Tongue (tissue), 2 donors: Measurements from ENCODE around the gene TRPM3. TPM values are rescaled to one million over a fixed set of nuclear protein-coding genes. Genes with fewer than 3 reads are reported as not detected.

ENCODE experiments used
- small RNA-seq: library from RNA; depleted of rRNA; stranded (forward); fragments of <200 nt; gene quantifications from one replicate; pipeline ENCODE3, GENCODE V24; 2014; ENCODE audit warnings: low replicate concordance
- total RNA-seq: library from RNA; depleted of rRNA; stranded (reverse); fragments of >200 nt; gene quantifications from one replicate; pipeline ENCODE4 v1.2.3, GENCODE V29; 2014

Gene TRPM3
- total RNA-seq, 1 donor from 2014 or later, result 0.72 TPM

Small RNA genes lying within 50 kb of the gene (small RNA-seq; reads per million reads assigned to genes)
- gene MIR204 (101 reads per million, percentile 97 among the genes with 10 or more reads in this experiment), gene RN7SL726P (not detected)
